HG03095 (cell line): ENCODE measurements around the gene IFNK.

Experiments used
- ATAC-seq: cut with Tn5 transposase; IDR thresholded peaks from one replicate; pipeline ENCODE4 v1.9.1; 2021; ENCODE audit warnings: moderate library complexity; ENCODE audit not compliant: unreplicated experiment

The IFNK gene

GRCh38 chr9:27572566-27572917 is 48.5 kb downstream of the IFNK start:
- ATAC-seq = peak; percentile 35

GRCh38 chr9:27572918-27573633 is 49.0 kb downstream of the IFNK start, which contains the start of gene C9orf72:
Gene C9orf72 (minus strand): TSS chr9:27573481. CDS start chr9:27567120, 6,361 bp downstream.
- ATAC-seq = peak; percentile 65

GRCh38 chr9:27573634-27574590 is 49.8 kb downstream of the IFNK start:
- peak; percentile 82 for ATAC-seq
